Fibroblast of skin of scalp (primary cell): ENCODE results near the gene CPSF4. TPM values are rescaled to one million over a fixed set of nuclear protein-coding genes. Genes with fewer than 3 reads are reported as not detected.
A peak's percentile ranks its signal among the peaks of the same experiment; 100 is the strongest.

Experiments
- DNase-seq: peaks from one replicate; pipeline ENCODE4 v3.0.0-alpha.2; 2013
- polyA plus RNA-seq, 2 experiments: library from polyadenylated mRNA; unstranded; fragments of 120-200 nt; gene quantifications; one replicate each; pipeline ENCODE4 v1.2.1, GENCODE V29; 2013; ENCODE audit not compliant: insufficient read length in 2 of 2

Gene CPSF4
- polyA plus RNA-seq (2013, experiment 1 of 2; ENCODE audit: insufficient read length): 26.9 TPM
- polyA plus RNA-seq (2013, experiment 2 of 2; ENCODE audit: insufficient read length): 26.4 TPM

GRCh38 chr7:99438573-99439480, at the start of gene CPSF4, which contains the start of gene PTCD1:
Gene CPSF4 (plus strand): TSS chr7:99438943. CDS start chr7:99439083, 140 bp downstream.
Gene PTCD1 (minus strand): TSS chr7:99438798. CDS start chr7:99435242, 3,556 bp downstream.
- peak; percentile 95 for DNase-seq

DNA sequence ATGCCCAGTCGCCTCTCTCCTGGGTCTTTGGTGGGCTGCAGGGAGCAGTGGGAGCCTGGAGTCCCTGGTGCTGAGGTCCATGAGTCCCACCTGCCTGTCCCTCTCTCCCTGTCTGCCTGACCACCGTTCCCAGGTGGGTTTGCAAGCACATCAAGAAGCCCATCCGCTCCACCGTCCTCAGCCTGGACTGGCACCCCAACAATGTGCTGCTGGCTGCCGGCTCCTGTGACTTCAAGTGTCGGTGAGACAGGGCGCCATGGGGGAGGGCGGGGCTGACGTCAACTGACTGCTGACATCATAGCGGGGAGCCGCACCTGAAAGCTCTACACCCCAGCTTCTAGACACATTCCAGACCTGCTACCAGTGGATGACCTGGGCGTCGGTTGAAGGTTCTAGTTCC, 49.0 kb upstream of the CPSF4 start:
- DNase-seq: no peak

DNA sequence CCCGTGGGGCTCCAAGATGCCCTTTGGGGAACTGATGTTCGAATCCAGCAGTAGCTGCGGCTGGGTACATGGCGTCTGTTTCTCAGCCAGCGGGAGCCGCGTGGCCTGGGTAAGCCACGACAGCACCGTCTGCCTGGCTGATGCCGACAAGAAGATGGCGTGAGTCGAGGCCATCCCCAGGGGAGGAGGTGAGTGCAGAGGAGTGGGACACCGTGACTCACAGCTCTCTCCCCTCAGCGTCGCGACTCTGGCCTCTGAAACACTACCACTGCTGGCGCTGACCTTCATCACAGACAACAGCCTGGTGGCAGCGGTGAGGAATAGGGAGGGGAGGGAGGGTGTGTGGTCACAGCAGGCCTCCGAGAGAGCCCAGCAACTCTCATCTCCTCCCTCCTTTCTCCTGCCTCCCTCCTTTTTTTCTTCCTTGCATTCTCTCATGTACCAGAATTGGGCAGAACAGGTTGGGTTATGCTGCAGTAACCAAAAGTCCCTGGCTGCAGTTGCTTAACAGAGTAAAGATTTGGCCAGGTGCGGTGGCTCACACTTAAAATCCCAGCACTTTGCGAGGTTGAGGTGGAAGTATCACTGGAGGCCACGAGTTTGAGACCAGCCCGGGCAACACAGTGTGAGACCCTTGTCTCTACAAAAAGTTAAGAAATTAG, 47.7 kb upstream of the CPSF4 start:
- DNase-seq: no peak

DNA sequence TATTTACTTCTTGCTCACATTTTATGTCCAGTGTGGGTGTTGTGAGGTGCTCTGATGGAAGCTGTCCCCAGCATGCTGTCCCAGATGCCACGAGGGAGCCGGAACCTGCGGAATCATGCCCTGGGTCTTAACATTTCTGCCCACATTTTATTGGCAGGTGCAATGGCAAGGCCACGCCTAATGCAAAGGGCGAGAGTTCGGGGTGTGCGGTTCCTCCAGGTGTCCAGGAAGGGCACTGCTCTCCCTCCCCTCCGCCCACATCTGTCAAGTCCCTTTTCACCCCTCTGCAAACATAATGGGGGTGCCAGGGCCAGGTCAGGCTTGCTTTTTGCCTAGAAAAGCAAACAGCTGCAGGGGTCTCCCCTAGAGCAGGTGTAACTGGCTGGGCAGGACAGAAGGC, 46.7 kb upstream of the CPSF4 start:
- DNase-seq: no peak

DNA sequence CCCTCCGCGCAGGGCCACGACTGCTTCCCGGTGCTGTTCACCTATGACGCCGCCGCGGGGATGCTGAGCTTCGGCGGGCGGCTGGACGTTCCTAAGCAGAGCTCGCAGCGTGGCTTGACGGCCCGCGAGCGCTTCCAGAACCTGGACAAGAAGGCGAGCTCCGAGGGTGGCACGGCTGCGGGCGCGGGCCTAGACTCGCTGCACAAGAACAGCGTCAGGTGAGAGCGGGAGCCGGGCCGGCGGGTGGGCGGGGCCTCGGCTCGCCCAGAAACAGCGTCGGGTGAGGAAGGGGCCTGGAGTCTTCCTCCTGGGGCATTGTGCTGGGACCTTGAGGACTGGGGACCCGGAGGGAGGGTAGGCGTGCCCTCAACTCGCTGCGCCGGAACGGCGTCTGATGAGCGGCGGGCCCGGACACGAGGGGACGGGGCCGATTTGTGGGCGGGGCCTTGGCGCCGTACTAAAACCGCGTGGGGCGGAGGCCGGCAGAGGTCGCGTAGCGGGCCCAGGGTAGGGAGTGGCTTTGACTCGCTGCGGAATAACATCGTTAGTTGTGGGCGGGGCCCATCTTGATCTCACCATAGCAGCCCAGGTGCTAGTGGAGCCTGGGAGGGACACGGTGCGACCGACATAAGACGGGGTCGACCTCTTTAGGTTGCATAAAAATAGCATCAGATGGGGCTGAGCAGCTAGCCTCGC, 45.9 kb upstream of the CPSF4 start:
- DNase-seq: no peak

DNA sequence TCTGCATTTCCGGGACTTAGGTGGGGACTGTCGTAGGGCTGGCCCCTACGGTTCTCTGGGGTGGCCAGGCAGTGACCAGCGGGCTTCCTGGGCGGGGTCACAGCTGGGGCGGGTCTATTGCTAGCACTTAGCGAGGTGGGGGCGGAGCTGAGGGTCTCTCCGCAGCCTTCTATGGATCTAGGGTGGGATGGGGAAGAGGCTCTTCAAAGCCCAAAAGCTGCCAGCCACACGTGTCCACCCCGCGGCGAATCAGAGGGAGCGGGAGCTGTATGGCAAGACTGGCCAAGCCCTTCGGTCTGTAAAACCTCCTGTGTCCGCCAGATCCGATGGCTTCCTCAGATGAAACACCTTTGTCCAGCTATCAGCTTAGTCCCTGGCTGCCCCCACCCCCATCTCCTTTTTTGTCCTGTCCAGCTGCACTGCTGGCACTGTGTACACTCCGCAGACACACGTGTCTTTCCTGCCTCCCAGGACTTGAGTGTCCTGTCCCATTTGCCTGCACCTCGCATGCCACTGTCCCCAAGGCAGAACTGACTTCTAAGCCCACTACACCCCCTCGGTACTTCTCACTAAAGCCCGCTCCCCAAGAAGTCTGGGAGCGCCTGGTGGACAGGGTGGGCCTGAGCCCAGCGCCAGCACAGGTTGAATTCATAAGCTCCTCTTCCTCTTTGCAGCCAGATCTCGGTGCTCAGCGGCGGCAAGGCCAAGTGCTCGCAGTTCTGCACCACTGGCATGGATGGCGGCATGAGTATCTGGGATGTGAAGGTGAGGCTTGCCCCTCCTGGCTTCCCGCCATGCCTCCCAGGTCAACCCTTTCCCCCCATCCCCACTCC, 45.2 kb upstream of the CPSF4 start:
- DNase-seq: no peak

GRCh38 chr7:99394188-99394502, 44.6 kb upstream of the CPSF4 start:
- no peak for DNase-seq

DNA sequence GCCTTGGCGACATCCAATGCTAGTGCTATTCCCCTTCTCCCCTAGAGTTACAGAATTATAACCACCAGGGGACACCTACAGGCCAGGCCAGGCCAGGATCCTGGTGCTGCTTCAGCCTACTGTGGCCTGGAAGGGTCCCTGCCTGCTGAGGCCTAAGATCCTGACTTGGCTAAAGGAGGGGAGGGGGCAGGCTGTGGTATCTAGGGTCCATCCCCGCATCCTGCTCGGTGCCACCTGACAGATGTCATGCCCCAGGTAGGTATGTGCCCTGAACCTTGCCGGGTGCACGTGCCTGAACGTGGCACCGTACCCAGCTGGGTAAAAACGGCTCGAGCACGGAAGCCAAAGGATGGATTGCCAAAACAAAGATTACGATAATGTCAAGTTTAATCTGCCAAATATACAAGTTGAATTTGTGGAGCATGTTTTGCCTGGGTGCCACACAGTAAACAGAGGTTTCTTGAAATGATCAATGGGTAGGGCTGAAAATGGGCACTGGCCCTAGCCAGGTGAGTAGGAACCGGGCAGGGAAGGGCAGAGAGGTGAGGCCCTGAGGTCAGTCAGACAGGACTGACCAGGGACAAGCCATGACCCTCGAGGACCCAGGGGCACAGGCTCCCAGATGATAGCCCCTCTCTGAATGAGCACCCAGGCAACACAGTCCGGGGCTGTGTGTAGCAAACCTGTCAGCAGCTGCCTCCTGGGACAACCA, 43.0 kb upstream of the CPSF4 start:
- no peak for DNase-seq

DNA sequence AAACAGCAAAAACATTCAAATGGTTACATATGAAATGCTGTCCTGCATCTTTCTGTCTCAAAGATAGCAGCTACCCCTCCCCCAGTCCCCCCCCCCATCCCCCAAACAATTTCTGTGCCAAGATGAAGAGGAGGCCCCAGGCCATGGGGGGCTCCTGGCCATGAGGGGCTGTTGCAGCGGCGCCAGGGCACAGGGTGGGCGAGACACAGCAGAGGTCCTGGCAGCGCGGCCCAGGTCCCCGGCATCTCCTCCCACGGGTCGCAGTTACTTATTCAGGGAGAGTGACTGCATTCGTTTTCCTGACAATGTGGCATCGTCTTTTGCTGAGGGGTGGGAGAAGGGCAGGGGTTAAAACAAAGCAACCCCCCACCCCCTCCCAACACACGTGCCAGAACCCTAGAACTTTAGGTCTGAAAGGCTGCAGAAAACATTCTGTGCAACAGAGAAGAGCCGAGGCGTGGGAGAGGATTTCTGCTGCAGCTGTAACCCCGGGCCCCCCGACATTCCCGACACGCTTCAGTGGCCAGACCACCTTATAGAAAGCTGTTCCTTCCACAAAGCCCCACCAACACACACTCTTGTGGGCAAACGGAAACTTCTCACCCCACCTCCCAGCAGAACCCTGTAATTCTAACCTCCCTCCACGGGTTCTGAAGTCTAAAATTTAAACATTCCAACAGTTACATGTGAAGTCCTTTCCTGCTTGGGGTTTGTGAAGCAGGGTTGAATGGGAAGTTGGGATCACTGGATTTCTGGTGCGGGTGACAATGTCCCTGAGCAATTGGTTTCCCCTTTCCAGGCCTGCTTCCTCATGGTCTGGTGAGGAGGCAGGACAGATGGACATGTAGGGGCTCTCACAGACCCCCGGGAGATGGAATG, 42.1 kb upstream of the CPSF4 start:
- DNase-seq: no peak

- DNase-seq: no peak
These were observed 41.3 kb upstream of the CPSF4 start for GRCh38 chr7:99397297-99397983.

GRCh38 chr7:99398891-99399445, 39.8 kb upstream of the CPSF4 start:
- DNase-seq: no peak

GRCh38 chr7:99399597-99399996, 39.1 kb upstream of the CPSF4 start:
- no peak for DNase-seq

GRCh38 chr7:99402854-99403253, 35.9 kb upstream of the CPSF4 start:
- no peak for DNase-seq

DNA sequence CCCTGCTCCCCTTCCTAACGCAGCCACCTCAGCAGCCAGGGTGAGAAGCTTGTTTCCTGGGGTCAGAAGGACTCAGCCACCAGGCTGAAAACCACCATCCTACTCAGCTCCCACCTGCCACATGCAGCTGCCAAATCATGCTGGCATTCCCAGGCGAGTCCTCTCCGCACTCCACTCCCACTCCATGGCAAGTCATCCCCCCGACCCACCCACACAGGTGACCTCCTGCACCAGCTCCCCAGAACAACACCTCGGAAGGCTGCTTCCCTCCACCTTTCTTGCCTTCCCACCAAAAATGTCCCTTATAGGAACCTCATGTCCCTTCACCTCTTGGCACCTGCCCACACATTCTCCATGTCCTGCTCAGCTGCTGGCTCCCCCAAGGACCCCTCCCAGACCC, 35.0 kb upstream of the CPSF4 start:
- no peak for DNase-seq

DNA sequence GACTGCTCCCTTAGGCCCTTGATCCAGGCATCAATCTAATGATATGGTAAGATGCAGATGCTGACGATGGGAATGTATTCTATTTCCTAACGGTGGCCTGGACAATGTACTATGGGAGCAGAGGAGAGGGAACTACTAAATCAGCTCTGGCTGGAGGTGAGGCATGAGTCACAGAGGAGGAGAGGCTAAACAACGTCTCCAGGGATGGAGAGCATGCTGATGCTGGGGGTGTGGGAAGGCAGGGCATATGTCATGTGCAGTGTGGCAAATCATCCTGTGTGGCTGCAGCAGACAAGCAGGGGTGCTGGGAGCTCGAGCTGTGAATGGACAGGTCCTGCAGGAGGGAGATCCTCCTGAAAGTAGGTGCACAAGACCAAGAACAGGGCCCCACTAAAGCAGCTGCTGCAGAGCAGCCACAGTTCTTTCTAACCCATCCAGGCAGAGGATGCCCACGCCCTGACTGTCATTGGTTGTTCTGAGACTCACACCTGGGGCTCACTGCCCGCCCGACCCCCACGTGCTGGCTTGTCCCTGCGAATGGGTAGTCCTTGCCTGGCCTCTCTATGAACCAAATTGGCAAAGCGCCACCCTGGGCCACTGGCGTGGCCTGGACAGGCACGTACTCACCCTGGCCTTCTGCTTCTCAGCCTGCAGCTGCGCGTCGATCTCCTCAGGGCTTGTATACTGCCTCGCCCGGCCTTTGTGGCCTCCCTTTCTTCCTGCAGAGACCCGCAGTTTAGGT, 34.3 kb upstream of the CPSF4 start:
- no peak for DNase-seq

DNA sequence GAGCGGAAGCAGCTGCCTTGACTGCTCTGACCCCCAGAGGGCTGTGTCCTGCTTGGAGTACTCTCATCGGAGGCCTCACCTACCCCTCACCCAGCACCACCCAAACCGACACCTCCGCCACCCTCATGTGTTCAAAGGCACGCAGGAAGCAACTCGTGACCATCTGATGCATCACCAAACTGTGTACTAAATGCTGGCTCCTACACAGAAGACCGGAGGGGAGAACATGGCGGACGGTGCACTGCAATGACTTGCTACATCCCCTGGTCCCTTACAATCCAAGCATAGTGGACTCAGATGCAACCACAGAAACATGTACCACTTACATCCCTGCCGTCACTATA, 33.8 kb upstream of the CPSF4 start:
- DNase-seq: no peak

DNA sequence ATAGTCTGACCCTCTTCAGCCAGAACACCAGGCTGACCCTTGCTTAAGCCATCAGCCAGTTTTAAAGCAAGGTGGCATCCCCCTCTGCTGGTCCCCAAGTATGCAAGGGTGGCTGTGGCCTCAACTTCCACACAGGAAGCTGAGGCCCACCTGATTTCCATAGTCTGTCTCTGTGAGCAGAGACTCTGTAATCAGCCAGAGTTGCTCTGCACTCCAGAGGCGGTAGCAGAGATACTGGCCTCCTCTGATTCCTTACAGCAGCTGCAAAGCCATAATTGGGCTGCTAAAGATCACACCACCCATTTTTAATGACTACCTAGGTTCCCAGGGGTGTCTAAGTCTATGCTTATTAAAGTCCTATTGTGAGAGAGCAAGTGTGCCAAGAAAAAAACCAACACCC, 32.2 kb upstream of the CPSF4 start:
- no peak for DNase-seq

DNA sequence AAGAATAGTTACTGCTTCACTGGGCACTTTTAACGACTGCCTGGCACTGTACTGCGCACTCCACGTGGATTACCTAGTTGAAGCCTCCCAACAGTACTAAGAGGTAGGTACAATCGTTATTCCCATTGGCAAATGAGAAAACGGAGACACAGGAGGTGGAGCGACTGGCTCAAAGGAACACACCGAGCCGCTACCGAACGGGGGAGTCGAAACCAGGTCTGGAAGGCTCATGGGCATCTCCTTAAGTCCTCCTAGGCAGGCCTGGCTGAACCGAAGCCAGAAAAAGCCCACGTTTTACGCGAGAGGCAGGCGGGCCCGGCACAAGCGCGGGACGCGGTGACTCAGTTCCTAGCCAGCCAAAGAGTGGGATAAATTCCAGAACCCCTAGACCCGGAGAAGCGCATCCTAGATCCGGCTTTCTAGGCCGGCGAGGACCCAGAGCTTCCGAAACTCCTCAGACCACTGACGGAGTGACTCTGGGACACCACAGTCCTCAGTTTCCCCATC, 30.8 kb upstream of the CPSF4 start:
- DNase-seq: peak; percentile 67
